MM.1S (cell line): Measurements from ENCODE around the gene GLTPD2.

Source experiments
- DNase-seq: peaks from one replicate; pipeline ENCODE4 v3.0.0-alpha.2; 2015
- H2AFZ ChIP-seq: fragments of 300-600 bp; sonication (generic); 2 replicates; pipeline ENCODE4 v1.6.0; 2016; ENCODE audit warnings: antibody characterized with exemption, low read length
- H3F3A ChIP-seq: fragments of 300-600 bp; sonication (generic); 2 replicates; pipeline ENCODE4 v1.6.1; 2016; ENCODE audit warnings: mild to moderate bottlenecking, antibody characterized with exemption, low read length, moderate library complexity, mixed read lengths; ENCODE audit not compliant: insufficient read depth
- H3K27ac ChIP-seq: fragments of 300-600 bp; sonication (generic); 2 replicates; pipeline ENCODE4 v1.5.1; 2016; ENCODE audit warnings: mild to moderate bottlenecking, low read length
- H3K27me3 ChIP-seq: fragments of 300-600 bp; sonication (generic); replicated peaks from 2 replicates; pipeline ENCODE4 v1.6.0; 2016; ENCODE audit warnings: low read length; ENCODE audit not compliant: insufficient read depth
- H3K36me3 ChIP-seq: fragments of 300-600 bp; sonication (generic); replicated peaks from 2 replicates; pipeline ENCODE4 v1.6.1; 2016; ENCODE audit warnings: mild to moderate bottlenecking, low read length, mixed read lengths; ENCODE audit not compliant: insufficient read depth
- H3K4me1 ChIP-seq: fragments of 300-600 bp; sonication (generic); 2 replicates; pipeline ENCODE4 v1.6.1; 2016; ENCODE audit warnings: low read length, mixed read lengths
- H3K4me2 ChIP-seq: fragments of 300-600 bp; sonication (generic); 2 replicates; pipeline ENCODE4 v1.6.0; 2016; ENCODE audit warnings: low read depth, low read length
- H3K4me3 ChIP-seq: fragments of 300-600 bp; sonication (generic); 2 replicates; pipeline ENCODE4 v1.5.1; 2016; ENCODE audit warnings: low read length, mixed read lengths
- H3K79me2 ChIP-seq: fragments of 300-600 bp; sonication (generic); 2 replicates; pipeline ENCODE4 v1.6.1; 2016; ENCODE audit warnings: mixed run types, low read length, mixed read lengths
- H3K9ac ChIP-seq: fragments of 300-600 bp; sonication (generic); 2 replicates; pipeline ENCODE4 v1.6.1; 2016; ENCODE audit warnings: low read length, mixed read lengths
- H3K9me2 ChIP-seq: fragments of 300-600 bp; sonication (generic); replicated peaks from 2 replicates; pipeline ENCODE4 v1.6.1; 2016; ENCODE audit warnings: mild to moderate bottlenecking, low read length, mixed read lengths; ENCODE audit not compliant: insufficient read depth
- H3K9me3 ChIP-seq: fragments of 300-600 bp; sonication (generic); replicated peaks from 2 replicates; pipeline ENCODE4 v1.6.1; 2016; ENCODE audit warnings: mild to moderate bottlenecking, low read length, mixed read lengths; ENCODE audit not compliant: insufficient read depth
- H4K20me1 ChIP-seq: fragments of 300-600 bp; sonication (generic); 2 replicates; pipeline ENCODE4 v1.6.1; 2016; ENCODE audit warnings: mild to moderate bottlenecking, low read length, moderate library complexity, mixed read lengths; ENCODE audit not compliant: insufficient read depth
- CTCF ChIP-seq: fragments of 300-600 bp; sonication (generic); IDR thresholded peaks from 2 replicates; pipeline ENCODE4 v1.5.1; 2016; ENCODE audit warnings: antibody characterized with exemption, low read length, mixed read lengths
- EZH2 ChIP-seq: fragments of 300-600 bp; sonication (generic); optimal IDR thresholded peaks from 2 replicates; pipeline ENCODE3; 2017; ENCODE audit warnings: low read depth, mild to moderate bottlenecking, antibody characterized with exemption, low read length, mixed read lengths
- EZH2phosphoT487 ChIP-seq: fragments of 300-600 bp; sonication (generic); IDR thresholded peaks from 2 replicates; pipeline ENCODE4 v1.6.1; 2018; ENCODE audit warnings: antibody characterized with exemption, low read length

GLTPD2 gene

GRCh38 chr17:4780325-4780955 lies 8.3 kb upstream of the GLTPD2 start:
- no peaks in the 10 kb centered on the region for H3K9me3 ChIP-seq
- no peaks in the 10 kb centered on the region for H3K79me2 ChIP-seq
- H3K9ac ChIP-seq: no peak overlapping the region
- H3K27me3 ChIP-seq: peaks cover 40% of the 10 kb centered on the region
- H3K4me3 ChIP-seq: no peak overlapping the region
- H3K4me1 ChIP-seq: 0 out of 2 replicates have a peak, but pooled peaks cover 9% of the 10 kb centered on the region
- H3F3A ChIP-seq: no peaks in the 10 kb centered on the region
- no peak overlapping the region for H3K27ac ChIP-seq
- H4K20me1 ChIP-seq: no peaks in the 10 kb centered on the region
- no peak overlapping the region for H2AFZ ChIP-seq
- H3K4me2 ChIP-seq: no peak overlapping the region
- DNase-seq: no peak
- no peaks in the 10 kb centered on the region for H3K36me3 ChIP-seq
- no peak for TF ChIP-seq EZH2phosphoT487
- TF ChIP-seq EZH2: no peak
- no peak for TF ChIP-seq CTCF
- no peaks in the 10 kb centered on the region for H3K9me2 ChIP-seq

GRCh38 chr17:4782652-4783051 lies 6.1 kb upstream of the GLTPD2 start:
- H3K36me3 ChIP-seq: no peaks in the 10 kb centered on the region
- peaks cover 57% of the 10 kb centered on the region for H3K27me3 ChIP-seq
- no peaks in the 10 kb centered on the region for H3F3A ChIP-seq
- TF ChIP-seq CTCF (no peak), EZH2 (no peak), EZH2phosphoT487 (no peak)
- H3K4me2 ChIP-seq: no peak overlapping the region
- no peaks in the 10 kb centered on the region for H4K20me1 ChIP-seq
- no peaks in the 10 kb centered on the region for H3K9me3 ChIP-seq
- no peak for DNase-seq
- H3K4me1 ChIP-seq: 0 out of 2 replicates have a peak, but pooled peaks cover 8% of the 10 kb centered on the region
- no peaks in the 10 kb centered on the region for H3K9me2 ChIP-seq
- H3K79me2 ChIP-seq: no peaks in the 10 kb centered on the region
- H3K27ac ChIP-seq: no peak overlapping the region
- no peak overlapping the region for H3K4me3 ChIP-seq
- no peak overlapping the region for H3K9ac ChIP-seq
- no peak overlapping the region for H2AFZ ChIP-seq

- H3K36me3 ChIP-seq: no peaks in the 10 kb centered on the region
- H4K20me1 ChIP-seq: no peaks in the 10 kb centered on the region
- no peak overlapping the region for H3K4me2 ChIP-seq
- H3F3A ChIP-seq: no peaks in the 10 kb centered on the region
- H3K79me2 ChIP-seq: no peaks in the 10 kb centered on the region
- no peak for DNase-seq
- H3K9me3 ChIP-seq: no peaks in the 10 kb centered on the region
- no peak overlapping the region for H3K9ac ChIP-seq
- TF ChIP-seq EZH2 (no peak), CTCF (no peak), EZH2phosphoT487 (no peak)
- H3K4me3 ChIP-seq: no peak overlapping the region
- H3K4me1 ChIP-seq: peaks cover under 1% of the 10 kb centered on the region
- peaks cover 55% of the 10 kb centered on the region for H3K27me3 ChIP-seq
- no peaks in the 10 kb centered on the region for H3K9me2 ChIP-seq
- H3K27ac ChIP-seq: no peak overlapping the region
- H2AFZ ChIP-seq: no peak overlapping the region
Measured at GRCh38 chr17:4785311-4786105, 3.3 kb upstream of the GLTPD2 start.
